SK-N-SH (cell line): ENCODE data around the gene MMGT1. TPM values are rescaled to one million over a fixed set of nuclear protein-coding genes. Genes with fewer than 3 reads are reported as not detected.
A peak's percentile ranks its signal among the peaks of the same experiment; 100 is the strongest.

Experiments used
- CTCF ChIA-PET: fragments of 300-600, 350-600 bp; formaldehyde crosslinking; extraction: SDS; loops from one replicate; lab custom pipeline; 2021; lab: Yijun Ruan, JAX
- POLR2A ChIA-PET: fragments of 350-600 bp; sonication (Branson Sonifier 250); formaldehyde crosslinking; extraction: SDS; loops from one replicate; lab custom pipeline; 2020; ENCODE audit warnings: antibody characterized with exemption, inconsistent platforms; lab: Yijun Ruan, JAX
- DNase-seq: peaks from one replicate; pipeline ENCODE4 v3.0.0; 2012
- H2AFZ ChIP-seq: fragments of 200-600 bp; sonication (generic); 2 replicates; pipeline ENCODE4 v1.8.1; 2016; ENCODE audit warnings: antibody characterized with exemption, mild to moderate bottlenecking, low read depth
- H3F3A ChIP-seq: fragments of 200-600 bp; sonication (generic); replicated peaks from 2 replicates; pipeline ENCODE3; 2016; ENCODE audit warnings: antibody characterized with exemption, mild to moderate bottlenecking; ENCODE audit not compliant: insufficient read depth
- H3K27ac ChIP-seq, 2 experiments: fragments of 200-500 bp in 1 of 2; fragments of 200-600 bp in 1 of 2; sonication (Bioruptor generic) in 1 of 2; sonication (generic), shearing (Covaris generic) in 1 of 2; 2 replicates each; pipeline versions ENCODE4 v1.5.1 to v1.6.1; 2014 to 2016; ENCODE audit warnings: low read depth in 2 of 2, inconsistent platforms in 1 of 2, low read length in 1 of 2, mild to moderate bottlenecking in 1 of 2, mixed read lengths in 1 of 2
- H3K27me3 ChIP-seq: fragments of 200-600 bp; sonication (generic), shearing (Covaris generic); 2 replicates; pipeline ENCODE4 v1.6.1; 2016; ENCODE audit warnings: mixed run types; ENCODE audit not compliant: insufficient read depth
- H3K36me3 ChIP-seq, 2 experiments: fragments of 200-500 bp in 1 of 2; fragments of 200-600 bp in 1 of 2; sonication (Bioruptor generic) in 1 of 2; sonication (generic) in 1 of 2; replicated peaks in 1 of 2; 2 replicates each; pipeline versions ENCODE3 to v1.5.1; 2014 to 2016; ENCODE audit warnings: low read length in 1 of 2, mild to moderate bottlenecking in 1 of 2; ENCODE audit not compliant: insufficient read depth in 2 of 2, control insufficient read depth in 1 of 2
- H3K4me1 ChIP-seq, 2 experiments: fragments of 200-500 bp in 1 of 2; fragments of 200-600 bp in 1 of 2; sonication (Bioruptor generic) in 1 of 2; sonication (generic), shearing (Covaris generic) in 1 of 2; 2 replicates each; pipeline versions ENCODE4 v1.5.1 to v1.6.1; 2014 to 2016; ENCODE audit warnings: low read depth in 1 of 2, low read length in 1 of 2, mixed run types in 1 of 2; ENCODE audit not compliant: insufficient read depth in 2 of 2, control insufficient read depth in 1 of 2
- H3K4me2 ChIP-seq: fragments of 200-600 bp; sonication (generic), shearing (Covaris generic); 2 replicates; pipeline ENCODE4 v1.6.1; 2017; ENCODE audit warnings: mixed run types
- H3K4me3 ChIP-seq, 2 experiments: fragments of 200-500 bp in 1 of 2; fragments of 200-600 bp in 1 of 2; sonication (Bioruptor generic) in 1 of 2; sonication (generic), shearing (Covaris generic) in 1 of 2; 2 replicates each; pipeline versions ENCODE4 v1.5.1 to v1.8.1; 2014 to 2016; ENCODE audit warnings: low read depth in 2 of 2, inconsistent platforms in 1 of 2, low read length in 1 of 2, mild to moderate bottlenecking in 1 of 2, mixed read lengths in 1 of 2, moderate library complexity in 1 of 2
- H3K79me2 ChIP-seq: fragments of 200-600 bp; sonication (generic); 2 replicates; pipeline ENCODE4 v1.8.1; 2017; ENCODE audit warnings: mild to moderate bottlenecking; ENCODE audit not compliant: insufficient read depth
- H3K9ac ChIP-seq: fragments of 200-600 bp; sonication (generic); 2 replicates; pipeline ENCODE4 v1.6.1; 2017; ENCODE audit warnings: mixed run types
- H3K9me2 ChIP-seq: fragments of 200-600 bp; sonication (generic); 2 replicates; pipeline ENCODE4 v1.6.1; 2017; ENCODE audit warnings: mixed run types
- H3K9me3 ChIP-seq: fragments of 200-600 bp; sonication (generic); 2 replicates; pipeline ENCODE4 v1.6.1; 2017; ENCODE audit warnings: mixed run types, mild to moderate bottlenecking, moderate library complexity
- H4K20me1 ChIP-seq: fragments of 200-600 bp; sonication (generic); 2 replicates; pipeline ENCODE4 v1.6.1; 2017; ENCODE audit warnings: mild to moderate bottlenecking, mixed run types; ENCODE audit not compliant: insufficient read depth
- CTCF ChIP-seq: fragments of 200-600 bp; sonication (generic); IDR thresholded peaks from 2 replicates; pipeline ENCODE4 v1.6.1; 2017; ENCODE audit warnings: antibody characterized with exemption, mild to moderate bottlenecking, moderate library complexity
- ELF1 ChIP-seq: IDR thresholded peaks from 2 replicates; pipeline ENCODE4 v1.4.0; 2012
- EP300 ChIP-seq, 2 experiments: IDR thresholded peaks; 2 replicates each; pipeline versions ENCODE4 v1.4.0 to v1.6.1; 2012; ENCODE audit warnings: borderline replicate concordance in 1 of 2, low read depth in 1 of 2, low read length in 1 of 2
- FOSL2 ChIP-seq: IDR thresholded peaks from 2 replicates; pipeline ENCODE4 v1.4.0; 2012; ENCODE audit warnings: low read depth, mild to moderate bottlenecking, moderate library complexity, borderline replicate concordance
- FOXM1 ChIP-seq: IDR thresholded peaks from 2 replicates; pipeline ENCODE4 v1.4.0; 2012; ENCODE audit warnings: low read depth, mild to moderate bottlenecking
- GABPA ChIP-seq: IDR thresholded peaks from 2 replicates; pipeline ENCODE4 v1.4.0; 2012; ENCODE audit warnings: low read depth, mild to moderate bottlenecking
- MAX ChIP-seq: IDR thresholded peaks from 2 replicates; pipeline ENCODE4 v1.4.0; 2012; ENCODE audit warnings: low read depth
- MEF2A ChIP-seq: IDR thresholded peaks from 2 replicates; pipeline ENCODE4 v1.4.0; 2012; ENCODE audit warnings: low read depth, borderline replicate concordance
- MXI1 ChIP-seq: IDR thresholded peaks from 2 replicates; pipeline ENCODE4 v1.6.1; 2012; ENCODE audit warnings: mild to moderate bottlenecking, low read depth, low read length, improper control_type of control experiment
- POLR2AphosphoS5 ChIP-seq: IDR thresholded peaks from 2 replicates; pipeline ENCODE4 v1.6.1; 2012; ENCODE audit warnings: low read depth, low read length
- RAD21 ChIP-seq: IDR thresholded peaks from 2 replicates; pipeline ENCODE4 v1.6.1; 2012; ENCODE audit warnings: mild to moderate bottlenecking, low read length
- RFX5 ChIP-seq: IDR thresholded peaks from 2 replicates; pipeline ENCODE4 v1.6.1; 2012; ENCODE audit warnings: mild to moderate bottlenecking, improper control_type of control experiment, low read length
- RXRA ChIP-seq: IDR thresholded peaks from 2 replicates; pipeline ENCODE4 v1.4.0; 2012; ENCODE audit warnings: low read depth, mild to moderate bottlenecking, borderline replicate concordance
- SIN3A ChIP-seq: IDR thresholded peaks from 2 replicates; pipeline ENCODE4 v1.6.1; 2012; ENCODE audit warnings: low read depth, mild to moderate bottlenecking, low read length, moderate library complexity, borderline replicate concordance
- SMC3 ChIP-seq: IDR thresholded peaks from 2 replicates; pipeline ENCODE4 v1.6.1; 2012; ENCODE audit warnings: low read depth, low read length, improper control_type of control experiment
- TCF12 ChIP-seq: IDR thresholded peaks from 2 replicates; pipeline ENCODE4 v1.4.0; 2012
- USF1 ChIP-seq: IDR thresholded peaks from 2 replicates; pipeline ENCODE4 v1.4.0; 2012; ENCODE audit warnings: low read depth, borderline replicate concordance
- WGBS: methylation state at CpG from one replicate; pipeline ENCODE4 v1.1.6; 2017; ENCODE audit warnings: low lambda C conversion rate; 5-methylcytosine and 5-hydroxymethylcytosine counted together
- polyA plus RNA-seq, 3 experiments: library from polyadenylated mRNA; depleted of rRNA; stranded (reverse); fragments of >200 nt; gene quantifications; 2 replicates each; pipeline ENCODE4 v1.2.3, GENCODE V29; 2012

MMGT1 gene
- polyA plus RNA-seq, 1 of the 3 experiments (the other 2 are of a cell fraction), result 7.3 TPM

GRCh38 chrX:135985973-135986310, 12.2 kb upstream of the MMGT1 start:
- POLR2A ChIA-PET, result interaction anchor here (1.5 kb wide), 1 partner anchor 12 kb away, joined by 5 read pairs; the partner anchor contains the start of gene MMGT1

GRCh38 chrX:135985157-135985972, 11.6 kb upstream of the MMGT1 start, which contains the start of gene SLC9A6:
Gene SLC9A6 (plus strand): TSS chrX:135985435. CDS start chrX:135985659, 224 bp downstream.
- CTCF ChIA-PET, result interaction anchor here (0.5 to 1.5 kb wide), 3 partner anchors 16 to 43 kb away, joined by 3 read pairs; no protein-coding TSS in a partner anchor
- H3K27ac ChIP-seq, result peak within 1 kb of the TSS; percentile 22 to 69; a peak in 3 of 4 replicates
- H2AFZ ChIP-seq, result peak within 1 kb of the TSS; percentile 93
- WGBS, result 5% methylated on average over 19 of the region's 68 CpGs
- H3K4me1 ChIP-seq, result no peaks in the 10 kb centered on the region; a peak in 2 of 4 replicates
- H3K4me3 ChIP-seq, result peak within 1 kb of the TSS; percentile 68 to 70
- H4K20me1 ChIP-seq, result no peaks in the 10 kb centered on the region
- peak within 1 kb of the TSS; percentile 81 for H3K4me2 ChIP-seq
- TF ChIP-seq FOSL2 (no peak), GABPA (no peak), MEF2A (no peak), FOXM1 (no peak), CTCF (0 out of 2 replicates have a peak, but pooled peaks have one; percentile 6), MXI1 (0 out of 2 replicates have a peak, but pooled peaks have one; percentile 13)
- peak; percentile 90 for DNase-seq
- H3K27me3 ChIP-seq, result peaks cover 5% of the 10 kb centered on the region; the same call in 1 of the 2 replicates
- peaks cover 5% of the 10 kb centered on the region; the same call in 1 of the 2 replicates for H3K79me2 ChIP-seq
- no peaks in the 10 kb centered on the region for H3K9me2 ChIP-seq
- POLR2A ChIA-PET, result interaction anchor here (1.5 kb wide), 1 partner anchor 11 kb away, joined by 5 read pairs; the partner anchor contains the start of gene MMGT1
- no peaks in the 10 kb centered on the region for H3K9me3 ChIP-seq
- H3K36me3 ChIP-seq, result no peaks in the 10 kb centered on the region
- peak within 1 kb of the TSS; percentile 55 for H3K9ac ChIP-seq
- H3F3A ChIP-seq, result peaks cover 3% of the 10 kb centered on the region

More at GRCh38 chrX:135985973-135986310, 12.2 kb upstream of the MMGT1 start:
- no peak for DNase-seq
- peak overlapping the region; percentile 93 for H2AFZ ChIP-seq
- 10% methylated on average over 15 of the region's 15 CpGs for WGBS
- no peaks in the 10 kb centered on the region for H3K9me2 ChIP-seq
- H3K4me3 ChIP-seq, result peak overlapping the region; percentile 68 to 70
- CTCF ChIA-PET, result interaction anchor here (0.6 to 1.5 kb wide), 2 partner anchors 15 to 43 kb away, joined by 3 read pairs; no protein-coding TSS in a partner anchor
- H3F3A ChIP-seq, result peaks cover 3% of the 10 kb centered on the region
- H3K9ac ChIP-seq, result peak overlapping the region; percentile 55; the same call in 1 of the 2 replicates
- no peak for TF ChIP-seq SIN3A
- TF ChIP-seq ELF1, result no peak
- no peak for TF ChIP-seq SMC3
- TF ChIP-seq TCF12, result no peak
- no peak for TF ChIP-seq MAX
- TF ChIP-seq RXRA, result no peak
- no peak for TF ChIP-seq POLR2AphosphoS5
- no peak for TF ChIP-seq USF1
- TF ChIP-seq RFX5, result no peak
- no peak for TF ChIP-seq EP300 (IDR thresholded peaks at IDR 0.05; ENCODE audit: borderline replicate concordance in 1 of 2, low read depth in 1 of 2, low read length in 1 of 2)
- no peak for TF ChIP-seq RAD21
- TF ChIP-seq, all 33 proteins: peak for 0
- Histone ChIP-seq H4K20me1 (no peaks in the 10 kb centered on the region), H3K9me3 (no peaks in the 10 kb centered on the region), H3K27ac (no peak overlapping the region; a peak in 2 of 4 replicates), H3K79me2 (peaks cover 5% of the 10 kb centered on the region; the same call in 1 of the 2 replicates), H3K27me3 (peaks cover 5% of the 10 kb centered on the region; the same call in 1 of the 2 replicates), H3K36me3 (no peaks in the 10 kb centered on the region), H3K4me1 (no peaks in the 10 kb centered on the region; a peak in 2 of 4 replicates), H3K4me2 (peak overlapping the region; percentile 81)
